GM21786 (cell line): ENCODE results near the gene SNTB2.
"Not testable (repeated sequence)": the region's sequence is repeated elsewhere in the genome, so short reads cannot be mapped to it uniquely, and the experiment has no call there.

Source experiments
- ATAC-seq: cut with Tn5 transposase; IDR thresholded peaks from one replicate; pipeline ENCODE4 v1.9.1; 2021; ENCODE audit not compliant: unreplicated experiment

The SNTB2 gene

GRCh38 chr16:69186642-69187445, at the start of gene SNTB2:
Gene SNTB2 (plus strand): TSS chr16:69187164. CDS start chr16:69187167, 3 bp downstream.
- peak; percentile 86 for ATAC-seq

GRCh38 chr16:69138608-69139007, 48.4 kb upstream of the SNTB2 start:
- ATAC-seq, result no peak

GRCh38 chr16:69139464-69139863, 47.5 kb upstream of the SNTB2 start:
- not testable (repeated sequence) for ATAC-seq

GRCh38 chr16:69141014-69141413, 46.0 kb upstream of the SNTB2 start:
- no peak for ATAC-seq

GRCh38 chr16:69141936-69142335, 45.0 kb upstream of the SNTB2 start:
- ATAC-seq, result no peak

- no peak for ATAC-seq
These were observed 43.8 kb upstream of the SNTB2 start for GRCh38 chr16:69143116-69143515.

- no peak for ATAC-seq
These were observed 41.3 kb upstream of the SNTB2 start for GRCh38 chr16:69145658-69146057.

- ATAC-seq, result not testable (repeated sequence)
These were observed 37.3 kb upstream of the SNTB2 start for GRCh38 chr16:69149621-69150020.

GRCh38 chr16:69150146-69150865, 36.7 kb upstream of the SNTB2 start:
- no peak for ATAC-seq

GRCh38 chr16:69157196-69157595, 29.8 kb upstream of the SNTB2 start:
- no peak for ATAC-seq

GRCh38 chr16:69160192-69160591, 26.8 kb upstream of the SNTB2 start:
- ATAC-seq, result no peak

- no peak for ATAC-seq
These were observed 21.4 kb upstream of the SNTB2 start for GRCh38 chr16:69165584-69165983.

GRCh38 chr16:69166221-69166833, 20.6 kb upstream of the SNTB2 start:
- no peak for ATAC-seq

- ATAC-seq, result no peak
These were observed 19.7 kb upstream of the SNTB2 start for GRCh38 chr16:69166946-69167930.

- no peak for ATAC-seq
These were observed 17.9 kb upstream of the SNTB2 start for GRCh38 chr16:69169051-69169450.

GRCh38 chr16:69169607-69170352, 17.2 kb upstream of the SNTB2 start:
- no peak for ATAC-seq

GRCh38 chr16:69171325-69172084, 15.5 kb upstream of the SNTB2 start:
- ATAC-seq, result no peak

GRCh38 chr16:69176033-69176800, 10.7 kb upstream of the SNTB2 start:
- ATAC-seq, result no peak
